HepG2 (cell line): ENCODE data around the gene CEP104. TPM values are rescaled to one million over a fixed set of nuclear protein-coding genes. Genes with fewer than 3 reads are reported as not detected.

Source experiments
- ARHGAP35 ChIP-seq: sonication (generic); formaldehyde crosslinking; IDR thresholded peaks from 2 replicates; pipeline ENCODE4 v1.9.0; 2022; ENCODE audit warnings: mild to moderate bottlenecking, inconsistent platforms, moderate library complexity, missing genetic modification reagents, borderline replicate concordance
- BHLHE40 ChIP-seq: IDR thresholded peaks from 2 replicates; pipeline ENCODE4 v1.6.1; 2011; ENCODE audit warnings: low read length, improper control_type of control experiment
- BRD4 ChIP-seq: sonication (generic); formaldehyde crosslinking; IDR thresholded peaks from 2 replicates; pipeline ENCODE4 v1.4.0; 2020; ENCODE audit warnings: missing genetic modification reagents
- ELF3 ChIP-seq: IDR thresholded peaks from 2 replicates; pipeline ENCODE4 v1.6.1; 2016; ENCODE audit warnings: missing genetic modification reagents, missing compliant biosample characterization
- GABPB1 ChIP-seq: IDR thresholded peaks from 2 replicates; pipeline ENCODE4 v1.6.1; 2016; ENCODE audit warnings: mild to moderate bottlenecking, missing genetic modification reagents, moderate library complexity, missing compliant biosample characterization
- HDAC2 ChIP-seq: sonication (generic); formaldehyde crosslinking; IDR thresholded peaks from 2 replicates; pipeline ENCODE4 v1.4.0; 2020; ENCODE audit warnings: missing genetic modification reagents
- KAT8 ChIP-seq: IDR thresholded peaks from 2 replicates; pipeline ENCODE4 v1.6.1; 2016; ENCODE audit warnings: missing genetic modification reagents, missing compliant biosample characterization
- NFKB2 ChIP-seq: sonication (generic); formaldehyde crosslinking; IDR thresholded peaks from 2 replicates; pipeline ENCODE4 v1.4.0; 2020; ENCODE audit warnings: missing genetic modification reagents, borderline replicate concordance
- NR2F1 ChIP-seq, 2 experiments: fragments of 450-650 bp in 1 of 2; formaldehyde crosslinking in 1 of 2; IDR thresholded peaks; 2 replicates each; pipeline versions ENCODE4 v1.5.0 to v1.6.1; 2016 to 2020; ENCODE audit warnings: mild to moderate bottlenecking in 1 of 2, missing compliant biosample characterization in 1 of 2, missing genetic modification reagents in 1 of 2, moderate library complexity in 1 of 2
- POLR2G ChIP-seq: fragments of 200-400 bp; formaldehyde crosslinking; IDR thresholded peaks from 2 replicates; pipeline ENCODE4 v1.6.1; 2018; ENCODE audit warnings: mild to moderate bottlenecking, low read depth, low read length, moderate library complexity
- SRSF1 ChIP-seq: fragments of 200-400 bp; formaldehyde crosslinking; optimal IDR thresholded peaks from 2 replicates; pipeline ENCODE3; 2017; ENCODE audit warnings: mild to moderate bottlenecking, low read depth, low read length, moderate library complexity
- ZNF563 ChIP-seq: sonication (generic); formaldehyde crosslinking; IDR thresholded peaks from 2 replicates; pipeline ENCODE4 v1.8.0; 2022; ENCODE audit warnings: mild to moderate bottlenecking, moderate library complexity, missing genetic modification reagents
- ZNF605 ChIP-seq: sonication (generic); formaldehyde crosslinking; IDR thresholded peaks from 2 replicates; pipeline ENCODE4 v1.8.0; 2022; ENCODE audit warnings: mild to moderate bottlenecking, missing genetic modification reagents
- ZNF670 ChIP-seq: sonication (generic); formaldehyde crosslinking; IDR thresholded peaks from 2 replicates; pipeline ENCODE4 v1.8.0; 2022; ENCODE audit warnings: mild to moderate bottlenecking, missing genetic modification reagents, borderline replicate concordance
- ZSCAN25 ChIP-seq: sonication (generic); formaldehyde crosslinking; IDR thresholded peaks from 2 replicates; pipeline ENCODE4 v1.8.0; 2022; ENCODE audit warnings: mild to moderate bottlenecking, missing genetic modification reagents
- polyA plus RNA-seq, 8 experiments: library from polyadenylated mRNA; depleted of rRNA in 3 of 8; stranded (reverse) in 7 of 8; unstranded in 1 of 8; fragments of >200 nt; fragmentation: Illumina TruSeq in 4 of 8; extraction: Trizol in 4 of 8; gene quantifications; 2 replicates each; pipeline versions ENCODE4 v1.2.1 to v1.2.3, GENCODE V29; 2011 to 2016; ENCODE audit warnings: low read depth in 4 of 8, missing spikeins in 1 of 8, mixed read lengths in 1 of 8; ENCODE audit not compliant: insufficient read depth in 1 of 8
- total RNA-seq, 5 experiments: library from RNA; depleted of rRNA; stranded (reverse); fragments of >200 nt; fragmentation: Illumina TruSeq; extraction: Trizol; gene quantifications; 2 replicates each; pipeline ENCODE4 v1.2.3, GENCODE V29; 2016; ENCODE audit warnings: low read depth in 1 of 5
- TF ChIP-seq, protein P1 (sequence below): sonication (generic); formaldehyde crosslinking; IDR thresholded peaks from 2 replicates; pipeline ENCODE4 v1.5.1; 2020; ENCODE audit warnings: mild to moderate bottlenecking, missing genetic modification reagents, moderate library complexity
- TF ChIP-seq, protein P2 (sequence below): sonication (generic); formaldehyde crosslinking; IDR thresholded peaks from 2 replicates; pipeline ENCODE4 v1.4.0; 2020; ENCODE audit warnings: missing genetic modification reagents
- TF ChIP-seq, protein P3 (sequence below): sonication (generic); formaldehyde crosslinking; IDR thresholded peaks from 2 replicates; pipeline ENCODE4 v1.5.0; 2020; ENCODE audit warnings: missing genetic modification reagents
- TF ChIP-seq, protein P4 (sequence below): sonication (generic); formaldehyde crosslinking; IDR thresholded peaks from 2 replicates; pipeline ENCODE4 v1.8.0; 2022; ENCODE audit warnings: mild to moderate bottlenecking, missing genetic modification reagents, moderate library complexity

Gene CEP104
- total and polyA plus RNA-seq, 2 of the 13 experiments (the other 11 are each of a cell fraction or from before 2014, with no cell fraction given) = 20.4 to 30.1 TPM

DNA sequence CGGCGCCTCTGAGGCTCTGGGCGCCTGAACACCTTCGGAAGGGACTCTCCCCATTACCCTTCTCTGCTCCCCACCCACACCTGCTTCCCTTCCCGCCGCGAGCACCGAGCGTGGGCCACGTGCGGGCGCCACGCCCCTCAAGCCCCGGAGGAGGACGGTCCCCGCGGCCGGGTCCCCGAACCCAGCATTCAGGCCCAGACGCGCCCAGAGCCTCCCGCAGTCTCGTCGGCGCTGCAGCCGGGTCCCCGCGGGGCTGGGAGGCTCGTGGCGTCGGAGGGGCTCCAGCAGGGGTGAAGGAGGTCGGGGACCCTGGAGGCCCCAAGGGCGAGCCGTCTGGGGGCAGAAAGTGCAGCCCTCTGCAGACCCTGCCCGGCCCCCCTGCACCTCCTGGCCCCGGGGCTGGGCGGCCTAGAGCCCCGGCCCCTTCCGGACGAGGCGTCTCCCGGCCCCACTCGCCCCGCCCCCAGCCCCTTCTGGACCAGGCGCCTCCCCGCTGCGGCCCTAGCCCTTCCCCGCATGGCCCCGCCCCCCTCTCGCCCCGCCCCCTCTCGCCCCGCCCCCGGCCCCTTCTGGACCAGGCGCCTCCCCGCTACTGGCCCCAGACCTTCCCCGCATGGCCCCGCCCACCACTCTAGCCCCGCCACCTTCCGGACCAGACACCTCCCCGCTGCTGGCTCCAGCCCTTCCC, 84.8 kb downstream of the CEP104 start (continued):
- TF ChIP-seq, protein P1, sequence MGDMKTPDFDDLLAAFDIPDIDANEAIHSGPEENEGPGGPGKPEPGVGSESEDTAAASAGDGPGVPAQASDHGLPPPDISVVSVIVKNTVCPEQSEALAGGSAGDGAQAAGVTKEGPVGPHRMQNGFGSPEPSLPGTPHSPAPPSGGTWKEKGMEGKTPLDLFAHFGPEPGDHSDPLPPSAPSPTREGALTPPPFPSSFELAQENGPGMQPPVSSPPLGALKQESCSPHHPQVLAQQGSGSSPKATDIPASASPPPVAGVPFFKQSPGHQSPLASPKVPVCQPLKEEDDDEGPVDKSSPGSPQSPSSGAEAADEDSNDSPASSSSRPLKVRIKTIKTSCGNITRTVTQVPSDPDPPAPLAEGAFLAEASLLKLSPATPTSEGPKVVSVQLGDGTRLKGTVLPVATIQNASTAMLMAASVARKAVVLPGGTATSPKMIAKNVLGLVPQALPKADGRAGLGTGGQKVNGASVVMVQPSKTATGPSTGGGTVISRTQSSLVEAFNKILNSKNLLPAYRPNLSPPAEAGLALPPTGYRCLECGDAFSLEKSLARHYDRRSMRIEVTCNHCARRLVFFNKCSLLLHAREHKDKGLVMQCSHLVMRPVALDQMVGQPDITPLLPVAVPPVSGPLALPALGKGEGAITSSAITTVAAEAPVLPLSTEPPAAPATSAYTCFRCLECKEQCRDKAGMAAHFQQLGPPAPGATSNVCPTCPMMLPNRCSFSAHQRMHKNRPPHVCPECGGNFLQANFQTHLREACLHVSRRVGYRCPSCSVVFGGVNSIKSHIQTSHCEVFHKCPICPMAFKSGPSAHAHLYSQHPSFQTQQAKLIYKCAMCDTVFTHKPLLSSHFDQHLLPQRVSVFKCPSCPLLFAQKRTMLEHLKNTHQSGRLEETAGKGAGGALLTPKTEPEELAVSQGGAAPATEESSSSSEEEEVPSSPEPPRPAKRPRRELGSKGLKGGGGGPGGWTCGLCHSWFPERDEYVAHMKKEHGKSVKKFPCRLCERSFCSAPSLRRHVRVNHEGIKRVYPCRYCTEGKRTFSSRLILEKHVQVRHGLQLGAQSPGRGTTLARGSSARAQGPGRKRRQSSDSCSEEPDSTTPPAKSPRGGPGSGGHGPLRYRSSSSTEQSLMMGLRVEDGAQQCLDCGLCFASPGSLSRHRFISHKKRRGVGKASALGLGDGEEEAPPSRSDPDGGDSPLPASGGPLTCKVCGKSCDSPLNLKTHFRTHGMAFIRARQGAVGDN (CRISPR knock-in tag) = peak; percentile 81
- TF ChIP-seq, protein P2, sequence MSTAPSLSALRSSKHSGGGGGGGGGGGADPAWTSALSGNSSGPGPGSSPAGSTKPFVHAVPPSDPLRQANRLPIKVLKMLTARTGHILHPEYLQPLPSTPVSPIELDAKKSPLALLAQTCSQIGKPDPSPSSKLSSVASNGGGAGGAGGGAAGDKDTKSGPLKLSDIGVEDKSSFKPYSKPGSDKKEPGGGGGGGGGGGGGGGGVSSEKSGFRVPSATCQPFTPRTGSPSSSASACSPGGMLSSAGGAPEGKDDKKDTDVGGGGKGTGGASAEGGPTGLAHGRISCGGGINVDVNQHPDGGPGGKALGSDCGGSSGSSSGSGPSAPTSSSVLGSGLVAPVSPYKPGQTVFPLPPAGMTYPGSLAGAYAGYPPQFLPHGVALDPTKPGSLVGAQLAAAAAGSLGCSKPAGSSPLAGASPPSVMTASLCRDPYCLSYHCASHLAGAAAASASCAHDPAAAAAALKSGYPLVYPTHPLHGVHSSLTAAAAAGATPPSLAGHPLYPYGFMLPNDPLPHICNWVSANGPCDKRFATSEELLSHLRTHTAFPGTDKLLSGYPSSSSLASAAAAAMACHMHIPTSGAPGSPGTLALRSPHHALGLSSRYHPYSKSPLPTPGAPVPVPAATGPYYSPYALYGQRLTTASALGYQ = no peak
- TF ChIP-seq BHLHE40 (no peak), ELF3 (CRISPR knock-in tag) (no peak), ZNF670 (CRISPR knock-in tag) (no peak), HDAC2 (0 out of 2 replicates have a peak, but pooled peaks have one; percentile 7), ARHGAP35 (peak; percentile 38; the same call in 1 of the 2 replicates), NR2F1 (CRISPR knock-in tag; IDR thresholded peaks at IDR 0.05) (no peak), BRD4 (no peak; the same call in 1 of the 2 replicates), GABPB1 (CRISPR knock-in tag) (peak; percentile 76), SRSF1 (no peak), NFKB2 (CRISPR knock-in tag) (peak; percentile 67; the same call in 1 of the 2 replicates), ZNF563 (CRISPR knock-in tag) (peak; percentile 30; the same call in 1 of the 2 replicates), POLR2G (peak; percentile 58), KAT8 (CRISPR knock-in tag) (peak; percentile 49), ZNF605 (0 out of 2 replicates have a peak, but pooled peaks have one; percentile 63), ZSCAN25 (CRISPR knock-in tag) (no peak)
- TF ChIP-seq, protein P3, sequence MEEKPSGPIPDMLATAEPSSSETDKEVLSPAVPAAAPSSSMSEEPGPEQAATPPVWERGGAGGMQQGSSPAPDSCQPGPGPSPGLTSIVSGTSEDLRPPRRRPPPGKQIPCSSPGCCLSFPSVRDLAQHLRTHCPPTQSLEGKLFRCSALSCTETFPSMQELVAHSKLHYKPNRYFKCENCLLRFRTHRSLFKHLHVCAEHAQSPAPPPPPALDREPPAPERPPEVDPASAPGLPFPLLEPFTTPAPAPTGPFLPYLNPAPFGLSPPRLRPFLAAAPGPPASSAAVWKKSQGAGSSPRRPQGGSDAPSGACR (CRISPR knock-in tag) = no peak; the same call in 1 of the 2 replicates
- TF ChIP-seq, protein P4, sequence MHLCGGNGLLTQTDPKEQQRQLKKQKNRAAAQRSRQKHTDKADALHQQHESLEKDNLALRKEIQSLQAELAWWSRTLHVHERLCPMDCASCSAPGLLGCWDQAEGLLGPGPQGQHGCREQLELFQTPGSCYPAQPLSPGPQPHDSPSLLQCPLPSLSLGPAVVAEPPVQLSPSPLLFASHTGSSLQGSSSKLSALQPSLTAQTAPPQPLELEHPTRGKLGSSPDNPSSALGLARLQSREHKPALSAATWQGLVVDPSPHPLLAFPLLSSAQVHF (CRISPR knock-in tag) = no peak
